Mesodermal cell (in vitro differentiated cells): ENCODE data around the gene WNT7A.

Experiments
- H3K27ac ChIP-seq: 2 replicates; pipeline ENCODE4 v1.7.0; 2013; ENCODE audit warnings: mild to moderate bottlenecking, low read depth, low read length, moderate library complexity; ENCODE audit not compliant: severe bottlenecking
- H3K36me3 ChIP-seq: 2 replicates; pipeline ENCODE4 v1.7.1; 2013; ENCODE audit warnings: mild to moderate bottlenecking, low read length, moderate library complexity; ENCODE audit not compliant: control insufficient read depth, insufficient read depth
- H3K4me1 ChIP-seq: one replicate; pipeline ENCODE4 v1.7.1; 2013; ENCODE audit warnings: mild to moderate bottlenecking, low read length; ENCODE audit not compliant: insufficient read depth, control insufficient read depth, poor library complexity, severe bottlenecking
- H3K4me3 ChIP-seq: 2 replicates; pipeline ENCODE4 v1.7.0; 2013; ENCODE audit warnings: low read length, control low read depth, mild to moderate bottlenecking; ENCODE audit not compliant: insufficient read depth, poor library complexity, severe bottlenecking; ENCODE audit errors: extremely low read depth
- H3K9me3 ChIP-seq: 2 replicates; pipeline ENCODE4 v1.7.1; 2013; ENCODE audit warnings: mild to moderate bottlenecking, low read length, moderate library complexity; ENCODE audit not compliant: control insufficient read depth
- WGBS, 2 experiments: methylation state at CpG; one replicate each; pipeline ENCODE4 v1.1.5; 2013; ENCODE audit warnings: missing lambda C conversion rate in 2 of 2; ENCODE audit not compliant: insufficient coverage in 2 of 2; 5-methylcytosine and 5-hydroxymethylcytosine counted together

WNT7A gene

DNA sequence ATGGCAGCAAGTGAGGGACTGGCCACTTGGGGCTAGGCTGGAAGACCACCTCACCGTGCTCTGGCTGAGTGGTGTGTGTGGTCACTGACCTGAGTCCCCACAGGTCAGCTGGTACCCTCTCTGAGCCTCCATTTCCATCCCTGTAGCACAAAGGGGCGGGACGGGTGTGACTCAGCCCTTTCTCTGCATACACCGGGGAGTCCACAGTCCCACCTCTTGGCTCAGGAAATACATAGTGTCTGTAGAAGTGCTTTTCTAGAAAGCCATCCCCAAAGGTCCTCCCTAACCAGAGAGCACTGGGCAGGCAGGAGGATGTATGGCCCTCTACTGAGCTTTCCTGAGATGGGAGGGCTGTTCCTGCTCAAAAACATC lies 27.2 kb downstream of the WNT7A start:
- no peaks in the 10 kb centered on the region for H3K9me3 ChIP-seq
- H3K4me1 ChIP-seq = peaks cover 35% of the 10 kb centered on the region
- WGBS, 2 experiments = 71 to 80% methylated on average over 1 of the region's 4 CpGs
- no peak overlapping the region for H3K4me3 ChIP-seq
- H3K27ac ChIP-seq = no peak overlapping the region
- H3K36me3 ChIP-seq = no peaks in the 10 kb centered on the region

DNA sequence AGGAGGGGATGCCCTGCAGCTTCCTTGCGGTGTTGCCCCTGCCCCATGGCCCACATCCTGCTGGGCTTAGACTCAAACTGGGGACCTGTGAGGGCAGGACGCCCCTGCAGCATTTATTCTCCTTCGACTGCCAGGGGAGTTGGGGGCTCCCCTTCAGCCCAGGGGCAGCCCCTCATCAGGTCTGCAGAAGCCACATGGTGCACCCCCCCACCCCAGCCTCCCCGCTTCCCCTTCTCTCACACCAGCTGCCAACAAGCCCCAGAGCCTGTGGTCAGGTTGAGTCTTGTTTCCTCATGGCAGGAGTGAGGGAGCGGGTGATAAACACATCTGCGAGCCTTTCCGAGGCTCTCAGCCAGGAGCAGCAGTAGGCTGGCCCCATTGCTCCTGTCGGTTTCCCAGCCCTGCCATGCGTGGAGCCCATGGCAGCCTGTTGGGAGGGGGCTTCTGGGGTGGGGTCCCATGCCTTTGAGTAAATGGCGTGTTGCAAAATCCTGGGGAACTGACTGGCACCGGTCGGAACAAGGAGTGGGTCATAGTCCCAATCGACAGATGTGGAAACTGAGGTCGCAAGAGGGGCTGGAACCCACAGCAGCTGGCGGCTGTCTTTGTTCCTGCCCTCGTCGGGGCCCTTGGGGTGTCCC lies 27.8 kb downstream of the WNT7A start:
- H3K4me3 ChIP-seq = no peak overlapping the region
- no peak overlapping the region for H3K27ac ChIP-seq
- H3K36me3 ChIP-seq = no peaks in the 10 kb centered on the region
- no peaks in the 10 kb centered on the region for H3K9me3 ChIP-seq
- H3K4me1 ChIP-seq = peaks cover 35% of the 10 kb centered on the region
- 92 to 97% methylated on average over 11 to 15 of the region's 17 CpGs for WGBS, 2 experiments

DNA sequence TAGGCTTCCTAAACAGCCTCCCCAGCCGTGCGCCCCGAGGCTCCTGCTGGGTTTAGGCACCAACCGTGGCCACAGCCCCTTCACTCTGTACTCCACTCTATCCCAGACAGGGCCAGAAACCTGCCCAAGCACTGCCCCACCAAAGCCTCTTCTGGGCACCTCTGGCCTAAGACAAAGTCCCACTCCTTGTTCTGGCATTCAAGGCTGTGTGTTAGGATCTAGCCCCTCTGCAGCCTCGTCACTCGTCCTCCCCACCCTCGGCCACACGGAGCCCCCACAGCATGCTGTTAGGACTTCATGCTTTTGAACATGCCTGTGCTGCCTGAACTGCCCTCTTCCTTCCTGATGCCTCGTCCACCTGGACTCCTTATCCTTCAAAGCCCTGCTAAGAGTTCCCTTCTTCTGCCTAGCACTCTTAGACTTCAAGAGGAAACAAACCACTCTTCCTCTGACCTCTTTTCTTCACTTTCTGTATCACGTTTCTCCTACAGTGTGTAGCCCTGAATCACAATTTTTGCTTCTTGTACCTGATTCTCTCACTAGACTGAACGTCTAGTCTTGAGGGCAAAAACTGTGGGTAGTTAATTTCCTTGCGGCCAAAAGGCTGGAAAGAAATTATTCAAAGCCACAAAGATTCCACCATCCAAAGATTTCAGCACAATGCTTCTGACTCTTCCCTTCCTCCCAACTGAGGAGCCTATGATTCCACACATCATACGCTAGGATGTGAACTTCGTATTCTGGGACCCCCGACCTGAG lies 28.6 kb downstream of the WNT7A start:
- no peak overlapping the region for H3K4me3 ChIP-seq
- H3K27ac ChIP-seq = peak overlapping the region; percentile 41
- WGBS, 2 experiments = 93 to 94% methylated on average over 12 to 13 of the region's 15 CpGs
- no peaks in the 10 kb centered on the region for H3K9me3 ChIP-seq
- no peaks in the 10 kb centered on the region for H3K36me3 ChIP-seq
- H3K4me1 ChIP-seq = peaks cover 35% of the 10 kb centered on the region

DNA sequence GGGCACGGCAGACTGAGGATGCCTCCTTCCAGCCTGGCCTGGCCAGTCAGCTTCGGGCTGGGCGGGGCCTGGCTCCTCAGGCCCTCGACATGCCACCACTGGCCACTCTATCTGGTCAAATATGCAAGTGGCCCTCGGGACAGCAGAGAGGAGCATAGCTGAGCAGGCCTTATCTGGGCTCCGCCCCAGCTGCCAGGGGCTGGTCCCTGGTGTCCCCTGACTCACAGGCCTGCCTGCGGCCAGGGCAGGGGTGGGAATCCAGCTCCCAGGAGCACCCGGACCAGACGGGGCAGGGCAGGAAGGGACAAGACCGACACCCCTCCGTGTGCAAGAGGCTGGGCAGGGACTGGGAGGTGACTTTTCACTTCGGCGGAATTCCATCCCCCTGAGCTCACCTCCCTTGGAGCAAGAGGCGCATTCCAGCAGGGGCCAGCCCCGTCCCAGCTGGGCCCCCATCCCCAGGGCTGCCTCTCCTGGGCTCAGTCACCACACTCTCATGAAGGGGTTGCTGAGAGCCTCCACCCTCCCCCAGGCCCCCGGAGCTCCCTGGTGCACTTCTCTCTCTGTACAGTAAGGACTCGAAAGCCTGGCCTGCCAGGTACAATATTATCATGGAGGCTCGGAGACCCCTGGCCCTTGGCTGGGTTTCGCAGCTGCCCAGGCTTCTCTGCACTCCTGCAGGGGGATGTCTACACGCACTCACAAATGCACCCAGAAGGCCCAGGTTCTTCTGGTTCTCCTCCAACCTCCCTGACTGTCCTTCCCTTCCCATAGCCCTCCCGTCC lies 29.5 kb downstream of the WNT7A start:
- H3K4me3 ChIP-seq = no peak overlapping the region
- H3K4me1 ChIP-seq = peaks cover 35% of the 10 kb centered on the region
- peak overlapping the region; percentile 41 for H3K27ac ChIP-seq
- 46 to 54% methylated on average over 17 to 19 of the region's 21 CpGs for WGBS, 2 experiments
- no peaks in the 10 kb centered on the region for H3K36me3 ChIP-seq
- H3K9me3 ChIP-seq = no peaks in the 10 kb centered on the region

DNA sequence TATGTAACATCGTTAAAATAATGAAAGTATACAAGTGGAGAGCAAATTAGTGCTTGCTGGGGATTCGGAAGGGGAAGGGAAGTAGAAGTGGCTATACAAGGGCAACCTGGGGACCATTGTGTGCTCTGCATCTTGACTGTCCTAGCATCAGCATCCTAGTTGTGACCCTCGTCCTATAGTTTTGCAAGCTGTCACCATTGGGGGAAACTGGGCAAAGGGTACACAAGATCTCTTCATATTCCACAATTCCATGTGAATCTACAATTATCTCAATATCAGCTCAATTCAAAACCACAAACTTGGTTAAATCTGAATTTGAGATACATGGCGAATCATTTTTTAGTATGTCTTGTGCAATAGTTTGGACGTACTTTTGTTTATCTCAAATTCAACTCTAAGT lies 30.9 kb downstream of the WNT7A start:
- H3K9me3 ChIP-seq = no peaks in the 10 kb centered on the region
- H3K36me3 ChIP-seq = no peaks in the 10 kb centered on the region
- no peak overlapping the region for H3K4me3 ChIP-seq
- H3K27ac ChIP-seq = no peak overlapping the region
- peaks cover 35% of the 10 kb centered on the region for H3K4me1 ChIP-seq
- 93 to 96% methylated on average over 2 to 4 of the region's 5 CpGs for WGBS, 2 experiments

DNA sequence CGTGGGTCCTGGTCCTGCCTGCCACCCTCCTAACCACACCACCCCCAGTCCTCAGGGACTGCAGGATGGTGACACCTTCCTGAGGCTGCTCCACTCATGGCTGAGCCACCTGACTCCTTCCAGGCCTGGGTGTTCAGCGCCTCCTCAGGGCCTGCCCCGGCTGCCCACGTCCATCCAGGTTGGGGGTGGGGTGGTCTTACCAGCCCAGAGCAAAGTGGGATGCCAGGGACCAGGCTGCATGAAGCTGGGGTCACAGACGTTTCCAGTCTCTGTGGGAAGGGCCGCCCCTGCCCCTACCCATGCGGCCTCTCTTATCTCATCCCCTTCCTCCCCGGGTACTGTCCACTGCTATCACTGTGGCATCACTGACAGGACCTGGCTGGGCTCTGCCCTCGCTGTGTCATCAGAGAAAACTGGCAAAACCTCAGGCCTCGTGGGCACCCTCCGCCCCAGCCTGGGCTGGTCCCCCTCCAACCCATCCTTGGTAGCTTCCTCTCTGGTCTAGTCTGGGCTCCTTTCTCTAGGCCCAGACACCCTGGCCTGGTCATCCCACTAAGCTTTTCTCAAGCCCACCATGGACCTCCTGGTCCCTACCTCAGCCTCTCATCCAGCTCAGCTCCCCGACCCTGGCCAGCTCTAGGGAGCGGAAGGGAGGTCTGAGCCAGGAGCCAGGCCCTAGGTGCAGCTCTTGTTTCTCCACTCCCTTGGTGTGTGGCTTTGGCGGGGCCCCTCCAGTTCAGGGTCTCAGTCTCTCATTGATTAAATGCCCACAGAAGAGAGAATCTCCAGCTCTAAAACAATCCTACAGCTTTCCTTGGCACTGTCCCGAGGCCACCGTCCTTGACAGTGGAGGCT lies 32.9 kb downstream of the WNT7A start:
- peaks cover 17% of the 10 kb centered on the region for H3K4me1 ChIP-seq
- no peak overlapping the region for H3K4me3 ChIP-seq
- H3K9me3 ChIP-seq = no peaks in the 10 kb centered on the region
- H3K36me3 ChIP-seq = no peaks in the 10 kb centered on the region
- WGBS, 2 experiments = 77 to 85% methylated on average over 13 to 14 of the region's 16 CpGs
- no peak overlapping the region for H3K27ac ChIP-seq

DNA sequence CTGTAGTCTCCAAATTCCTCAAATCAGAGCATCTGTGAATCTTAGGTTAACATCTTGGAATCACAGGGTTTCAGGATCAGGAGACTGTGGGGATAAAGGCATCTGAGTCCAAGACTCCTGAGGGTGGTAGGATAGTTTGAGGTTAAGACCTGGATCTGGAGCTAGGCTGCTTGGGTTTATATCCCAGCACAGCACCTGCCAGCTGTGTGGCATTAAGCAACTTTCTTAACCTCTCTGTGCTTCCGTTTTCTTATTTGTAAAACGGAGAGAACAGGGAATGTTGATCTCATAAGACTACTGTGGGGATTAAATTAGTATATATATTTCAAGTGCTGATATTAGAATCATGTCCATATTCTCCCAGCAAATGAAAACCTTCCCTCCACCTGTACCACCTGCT lies 33.6 kb downstream of the WNT7A start:
- no peaks in the 10 kb centered on the region for H3K36me3 ChIP-seq
- peaks cover 17% of the 10 kb centered on the region for H3K4me1 ChIP-seq
- no peak overlapping the region for H3K27ac ChIP-seq
- no peaks in the 10 kb centered on the region for H3K9me3 ChIP-seq
- no peak overlapping the region for H3K4me3 ChIP-seq
- WGBS, 2 experiments = no CpG with 5 or more reads among the region's 2 CpGs

DNA sequence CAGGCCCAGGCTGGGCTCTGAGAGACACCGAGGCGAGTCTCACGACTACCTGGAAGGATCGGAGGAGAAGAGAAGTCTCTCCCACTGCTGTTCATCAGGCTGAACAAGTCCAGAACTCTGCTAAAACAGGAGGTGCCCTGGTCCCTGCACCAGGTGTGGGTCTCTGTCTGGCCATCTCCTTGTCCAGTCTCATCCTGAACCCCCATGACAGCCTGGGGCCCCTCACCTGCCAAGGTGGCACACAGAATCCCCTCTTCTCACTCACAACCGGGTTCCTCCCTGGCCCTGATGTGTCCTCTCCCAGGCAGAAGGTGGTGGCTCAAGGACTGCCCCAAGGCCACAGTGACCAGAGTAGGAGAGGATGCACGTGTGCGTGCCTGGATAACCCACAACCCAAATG lies 34.1 kb downstream of the WNT7A start:
- no peak overlapping the region for H3K4me3 ChIP-seq
- 89 to 93% methylated on average over 4 to 5 of the region's 7 CpGs for WGBS, 2 experiments
- H3K4me1 ChIP-seq = peaks cover 12% of the 10 kb centered on the region
- no peak overlapping the region for H3K27ac ChIP-seq
- no peaks in the 10 kb centered on the region for H3K9me3 ChIP-seq
- H3K36me3 ChIP-seq = no peaks in the 10 kb centered on the region

DNA sequence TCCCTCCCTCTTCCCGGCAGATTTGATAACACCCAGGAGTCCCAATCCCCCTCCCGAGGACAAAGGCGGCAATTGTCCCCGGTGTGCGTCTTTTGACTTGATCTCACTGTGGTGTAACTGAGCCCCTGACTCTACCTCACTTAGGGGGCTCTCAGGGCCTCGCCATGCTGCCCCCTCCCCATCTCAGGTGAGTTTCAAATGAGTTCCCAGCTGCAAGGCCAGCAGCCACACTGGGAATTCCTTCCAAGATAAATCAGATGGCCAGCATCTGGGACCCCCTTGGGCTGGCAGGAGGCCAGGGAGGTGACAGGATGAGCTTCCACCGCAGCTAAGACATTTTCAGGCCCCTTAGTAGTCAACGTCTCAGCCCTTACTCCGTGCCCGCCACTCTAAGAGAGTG lies 35.0 kb downstream of the WNT7A start:
- H3K4me1 ChIP-seq = peaks cover 3% of the 10 kb centered on the region
- H3K27ac ChIP-seq = no peak overlapping the region
- no peaks in the 10 kb centered on the region for H3K9me3 ChIP-seq
- H3K36me3 ChIP-seq = no peaks in the 10 kb centered on the region
- 87 to 89% methylated on average over 9 to 10 of the region's 10 CpGs for WGBS, 2 experiments
- no peak overlapping the region for H3K4me3 ChIP-seq

DNA sequence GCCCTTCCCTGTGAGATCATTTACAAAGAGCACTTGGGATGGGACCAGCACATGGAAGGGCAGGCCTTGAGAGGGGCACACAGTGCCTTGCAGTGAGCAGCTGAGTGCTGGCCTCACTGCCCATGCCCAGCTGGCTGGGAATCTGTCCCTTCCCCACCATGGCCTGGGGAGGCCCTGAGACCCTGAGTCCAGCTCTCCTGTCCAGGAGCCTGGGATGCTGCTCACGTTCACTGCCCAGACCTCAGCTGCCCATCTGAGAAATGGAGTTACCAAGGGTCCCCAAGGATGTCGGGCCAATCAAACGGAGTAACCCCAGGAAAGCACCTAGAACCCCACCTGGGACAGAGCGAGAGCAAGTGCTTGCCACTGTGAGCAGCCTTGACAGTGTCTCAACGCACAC lies 35.6 kb downstream of the WNT7A start:
- H3K9me3 ChIP-seq = no peaks in the 10 kb centered on the region
- 92 to 94% methylated on average over 5 of the region's 5 CpGs for WGBS, 2 experiments
- H3K4me1 ChIP-seq = no peaks in the 10 kb centered on the region
- H3K4me3 ChIP-seq = no peak overlapping the region
- no peak overlapping the region for H3K27ac ChIP-seq
- H3K36me3 ChIP-seq = no peaks in the 10 kb centered on the region
